GM20000 (cell line): ENCODE data around the gene HDAC4.

Source experiments
- DNase-seq: peaks from one replicate; pipeline ENCODE4 v3.0.0; 2012; ENCODE audit warnings: low spot score
- CTCF ChIP-seq: IDR thresholded peaks from 2 replicates; pipeline ENCODE4 v1.5.1; 2012; ENCODE audit warnings: mild to moderate bottlenecking, control low read depth; ENCODE audit errors: extremely low read depth, missing control alignments

Gene HDAC4

GRCh38 chr2:239441261-239442078 is 40.6 kb upstream of the HDAC4 start:
- TF ChIP-seq CTCF, result no peak
- DNase-seq, result no peak

- no peak for TF ChIP-seq CTCF
- no peak for DNase-seq
These were observed 39.7 kb upstream of the HDAC4 start for GRCh38 chr2:239440511-239440959.

- no peak for TF ChIP-seq CTCF
- DNase-seq, result no peak
These were observed 39.0 kb upstream of the HDAC4 start for GRCh38 chr2:239439754-239440315.

- no peak for DNase-seq
- TF ChIP-seq CTCF, result no peak
These were observed 38.4 kb upstream of the HDAC4 start for GRCh38 chr2:239438995-239439753.

GRCh38 chr2:239438368-239438767 is 37.5 kb upstream of the HDAC4 start:
- no peak for DNase-seq
- TF ChIP-seq CTCF, result no peak

- DNase-seq, result no peak
- TF ChIP-seq CTCF, result no peak
These were observed 36.0 kb upstream of the HDAC4 start for GRCh38 chr2:239436669-239437335.
